Thyroid gland (tissue), 4 donors: Measurements from ENCODE around the gene LRRK2. TPM values are rescaled to one million over a fixed set of nuclear protein-coding genes. Genes with fewer than 3 reads are reported as not detected.

ENCODE experiments used
- DNase-seq, 2 donors: peaks; one replicate each; pipeline ENCODE4 v3.0.0-alpha.2; 2019
- H3K27ac ChIP-seq, 3 donors: fragments of 200-600 bp; sonication (generic); 1 replicate in 2 of 3; 2 replicates in 1 of 3; pipeline ENCODE4 v1.5.1; 2016 to 2019; ENCODE audit warnings: mild to moderate bottlenecking in 1 of 3, moderate library complexity in 1 of 3
- H3K27me3 ChIP-seq: fragments of 200-600 bp; sonication (generic); one replicate; pipeline ENCODE4 v1.5.1; 2019
- H3K36me3 ChIP-seq, 2 donors: fragments of 200-600 bp; sonication (generic); one replicate each; pipeline ENCODE4 v1.5.1; 2016 to 2019
- H3K4me1 ChIP-seq, 2 donors: fragments of 200-600 bp; sonication (generic); one replicate each; pipeline ENCODE4 v1.5.1; 2017 to 2019
- H3K4me3 ChIP-seq, 3 donors: fragments of 200-600 bp; sonication (generic); replicated peaks in 1 of 3; 1 replicate in 2 of 3; 2 replicates in 1 of 3; pipeline ENCODE4 v1.5.1; 2016; ENCODE audit warnings: mild to moderate bottlenecking in 1 of 3
- H3K9me3 ChIP-seq: fragments of 200-600 bp; sonication (generic); one replicate; pipeline ENCODE4 v1.5.1; 2017
- POLR2A ChIP-seq, 2 donors: fragments of 450-650 bp; IDR thresholded peaks; one replicate each; pipeline ENCODE4 v1.6.1; 2017; ENCODE audit warnings: antibody characterized with exemption in 2 of 2, mild to moderate bottlenecking in 2 of 2, moderate library complexity in 1 of 2
- WGBS, 2 donors: methylation state at CpG; one replicate each; pipeline ENCODE4 v1.1.5; 2017; 5-methylcytosine and 5-hydroxymethylcytosine counted together
- intact Hi-C: fragments of 100-400 bp; cut with DNase I; formaldehyde crosslinking; loops from one replicate; pipeline ENCODE4 v1.15.1; 2023
- total RNA-seq, 4 donors: library from RNA; depleted of rRNA; stranded (reverse); fragments of >200 nt; gene quantifications; one replicate each; pipeline ENCODE4 v1.2.3, GENCODE V29; 2016
- TF ChIP-seq, protein P1 (sequence below), 6 experiments: fragments of 200-600 bp in 3 of 6; fragments of 450-650 bp in 3 of 6; sonication (generic) in 3 of 6; IDR thresholded peaks; one replicate each; pipeline ENCODE4 v1.5.1; 2016 to 2019; ENCODE audit warnings: antibody characterized with exemption in 6 of 6, mild to moderate bottlenecking in 2 of 6, inconsistent platforms in 1 of 6, moderate library complexity in 1 of 6

LRRK2 gene
- total RNA-seq, 4 donors from 2014 or later, result 11.0 to 27.6 (median 21.1) TPM

DNA sequence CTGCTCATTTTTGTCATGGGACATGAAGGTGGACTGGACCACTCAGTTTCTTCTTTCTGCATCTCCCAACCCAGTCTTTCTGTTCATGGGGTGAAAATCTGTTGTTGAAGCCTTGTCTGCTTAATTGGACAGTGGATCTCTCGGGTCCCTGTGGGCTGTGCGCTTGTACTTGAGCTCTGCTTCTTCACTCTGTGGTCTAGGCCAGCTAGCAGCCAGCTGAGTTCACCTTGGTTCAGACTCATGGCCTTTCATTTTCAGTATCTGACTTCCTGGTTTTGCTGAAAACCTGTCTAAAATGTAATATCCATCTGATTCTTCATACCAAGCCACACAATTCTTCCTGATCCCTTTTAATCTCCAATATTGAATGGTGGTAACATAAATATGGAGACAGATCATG, 117.2 kb downstream of the LRRK2 start:
- no peak overlapping the region for H3K4me3 ChIP-seq
- no peaks in the 10 kb centered on the region for H3K27me3 ChIP-seq
- WGBS, 2 donors, result 79 to 88% methylated on average over 2 of the region's 2 CpGs
- no peaks in the 10 kb centered on the region for H3K9me3 ChIP-seq
- no peak for DNase-seq
- TF ChIP-seq, protein P1, sequence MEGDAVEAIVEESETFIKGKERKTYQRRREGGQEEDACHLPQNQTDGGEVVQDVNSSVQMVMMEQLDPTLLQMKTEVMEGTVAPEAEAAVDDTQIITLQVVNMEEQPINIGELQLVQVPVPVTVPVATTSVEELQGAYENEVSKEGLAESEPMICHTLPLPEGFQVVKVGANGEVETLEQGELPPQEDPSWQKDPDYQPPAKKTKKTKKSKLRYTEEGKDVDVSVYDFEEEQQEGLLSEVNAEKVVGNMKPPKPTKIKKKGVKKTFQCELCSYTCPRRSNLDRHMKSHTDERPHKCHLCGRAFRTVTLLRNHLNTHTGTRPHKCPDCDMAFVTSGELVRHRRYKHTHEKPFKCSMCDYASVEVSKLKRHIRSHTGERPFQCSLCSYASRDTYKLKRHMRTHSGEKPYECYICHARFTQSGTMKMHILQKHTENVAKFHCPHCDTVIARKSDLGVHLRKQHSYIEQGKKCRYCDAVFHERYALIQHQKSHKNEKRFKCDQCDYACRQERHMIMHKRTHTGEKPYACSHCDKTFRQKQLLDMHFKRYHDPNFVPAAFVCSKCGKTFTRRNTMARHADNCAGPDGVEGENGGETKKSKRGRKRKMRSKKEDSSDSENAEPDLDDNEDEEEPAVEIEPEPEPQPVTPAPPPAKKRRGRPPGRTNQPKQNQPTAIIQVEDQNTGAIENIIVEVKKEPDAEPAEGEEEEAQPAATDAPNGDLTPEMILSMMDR (IDR thresholded peaks at IDR 0.05), result no peak
- intact Hi-C loops, result no loop called here
- H3K4me1 ChIP-seq, result no peaks in the 10 kb centered on the region
- H3K36me3 ChIP-seq, result no peaks in the 10 kb centered on the region
- no peak overlapping the region for H3K27ac ChIP-seq

GRCh38 chr12:40343124-40343523, 118.3 kb downstream of the LRRK2 start:
- Histone ChIP-seq H3K36me3 (no peaks in the 10 kb centered on the region), H3K4me1 (no peaks in the 10 kb centered on the region), H3K27ac (no peak overlapping the region), H3K27me3 (no peaks in the 10 kb centered on the region), H3K4me3 (no peak overlapping the region), H3K9me3 (no peaks in the 10 kb centered on the region)
- no peak for TF ChIP-seq POLR2A (IDR thresholded peaks at IDR 0.05)
- TF ChIP-seq, protein P1 (IDR thresholded peaks at IDR 0.05), result no peak
- intact Hi-C loops, result no loop called here
- no peak for DNase-seq
- WGBS, 2 donors, result 48 to 70% methylated on average over 4 of the region's 4 CpGs

- intact Hi-C loops, result no loop called here
- Histone ChIP-seq H3K4me1 (no peaks in the 10 kb centered on the region), H3K36me3 (no peaks in the 10 kb centered on the region), H3K4me3 (no peak overlapping the region), H3K27ac (no peak overlapping the region), H3K9me3 (no peaks in the 10 kb centered on the region), H3K27me3 (no peaks in the 10 kb centered on the region)
- DNase-seq, result no peak
- TF ChIP-seq POLR2A (IDR thresholded peaks at IDR 0.05), result no peak
- TF ChIP-seq, protein P1 (IDR thresholded peaks at IDR 0.05), result no peak
- 53 to 54% methylated on average over 1 of the region's 1 CpG for WGBS, 2 donors
Measured at GRCh38 chr12:40344312-40344711, 119.5 kb downstream of the LRRK2 start.

DNA sequence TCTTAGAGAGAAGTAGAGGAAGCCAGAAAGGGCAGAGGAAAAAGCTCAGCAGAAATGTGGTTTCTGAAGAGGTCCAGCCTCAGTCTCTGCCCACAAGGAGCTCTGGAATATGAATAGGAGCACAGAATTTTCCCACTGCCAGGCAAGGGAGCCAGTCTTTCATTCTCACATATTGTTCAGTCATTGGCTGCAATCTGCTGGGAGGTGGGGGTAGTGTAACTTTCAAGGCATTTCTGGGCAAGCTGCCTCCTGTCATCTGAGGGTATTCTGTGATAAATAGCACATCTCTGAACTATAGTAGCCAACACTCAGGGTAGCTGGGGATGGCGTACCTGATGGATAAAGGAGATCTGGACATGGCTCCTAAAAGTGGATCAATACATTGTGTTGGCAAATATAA, 127.2 kb downstream of the LRRK2 start:
- Histone ChIP-seq H3K4me1 (no peaks in the 10 kb centered on the region), H3K36me3 (no peaks in the 10 kb centered on the region), H3K27me3 (no peaks in the 10 kb centered on the region), H3K27ac (no peak overlapping the region), H3K9me3 (no peaks in the 10 kb centered on the region), H3K4me3 (no peak overlapping the region)
- DNase-seq, result no peak
- WGBS, 2 donors, result 89 to 94% methylated on average over 1 of the region's 1 CpG
- intact Hi-C loops, result no loop called here
- TF ChIP-seq, protein P1 (IDR thresholded peaks at IDR 0.05), result no peak

- Histone ChIP-seq H3K36me3 (no peaks in the 10 kb centered on the region), H3K4me3 (no peak overlapping the region), H3K9me3 (no peaks in the 10 kb centered on the region), H3K27me3 (no peaks in the 10 kb centered on the region), H3K27ac (no peak overlapping the region), H3K4me1 (no peaks in the 10 kb centered on the region)
- 65 to 73% methylated on average over 6 of the region's 6 CpGs for WGBS, 2 donors
- TF ChIP-seq POLR2A (IDR thresholded peaks at IDR 0.05), result no peak
- TF ChIP-seq, protein P1 (IDR thresholded peaks at IDR 0.05), result no peak
- no peak for DNase-seq
- intact Hi-C loops, result no loop called here
Measured at GRCh38 chr12:40375076-40375475, 150.3 kb downstream of the LRRK2 start.
